Kidney epithelial cell (primary cell): Measurements from ENCODE around the gene DCTN4. TPM values are rescaled to one million over a fixed set of nuclear protein-coding genes. Genes with fewer than 3 reads are reported as not detected.
A peak's percentile ranks its signal among the peaks of the same experiment; 100 is the strongest.

ENCODE experiments used
- DNase-seq: peaks from one replicate; pipeline ENCODE4 v3.0.0-alpha.2; 2010; ENCODE audit warnings: low read depth
- H3K27me3 ChIP-seq: 2 replicates; pipeline ENCODE4 v1.6.0; 2011; ENCODE audit warnings: low read length; ENCODE audit not compliant: control insufficient read depth, insufficient read depth
- H3K36me3 ChIP-seq: 2 replicates; pipeline ENCODE4 v1.5.1; 2011; ENCODE audit warnings: low read length; ENCODE audit not compliant: control insufficient read depth, insufficient read depth
- H3K4me3 ChIP-seq: 2 replicates; pipeline ENCODE4 v1.5.1; 2011; ENCODE audit warnings: low read depth, mild to moderate bottlenecking, control low read depth, low read length
- total RNA-seq: library from RNA; depleted of rRNA; stranded (reverse); fragments of >200 nt; gene quantifications from 2 replicates; pipeline ENCODE4 v1.2.3, GENCODE V29; 2015
- TF ChIP-seq, protein P1 (sequence below): IDR thresholded peaks from 2 replicates; pipeline ENCODE4 v1.5.1; 2011; ENCODE audit warnings: mild to moderate bottlenecking, moderate library complexity, low read length, control low read depth, inconsistent platforms; ENCODE audit not compliant: insufficient read depth, poor library complexity, severe bottlenecking

The DCTN4 gene
- total RNA-seq, 1 donor from 2014 or later, result 54.0 TPM

DNA sequence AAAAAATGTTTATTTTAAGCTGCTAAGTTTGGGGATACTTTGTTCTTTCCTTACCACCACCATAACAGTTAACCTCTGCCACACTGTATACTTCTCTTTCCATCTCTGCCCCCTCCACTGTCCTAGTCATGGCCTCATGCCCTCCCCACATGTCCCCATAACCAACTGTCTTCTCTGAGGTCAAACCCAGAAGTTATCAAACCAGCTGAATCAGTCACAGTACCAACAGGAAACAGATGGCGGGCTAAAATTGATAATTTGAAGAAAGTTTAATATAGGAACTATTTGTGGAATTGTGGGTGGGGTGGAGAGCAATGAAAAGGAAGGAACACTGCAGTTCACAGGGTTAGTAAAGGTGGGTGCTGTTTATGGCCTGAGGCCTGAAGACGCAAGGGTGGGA, 5.7 kb upstream of the DCTN4 start:
- Histone ChIP-seq H3K27me3 (no peaks in the 10 kb centered on the region), H3K36me3 (no peaks in the 10 kb centered on the region), H3K4me3 (no peak overlapping the region)
- no peak for DNase-seq
- TF ChIP-seq, protein P1, sequence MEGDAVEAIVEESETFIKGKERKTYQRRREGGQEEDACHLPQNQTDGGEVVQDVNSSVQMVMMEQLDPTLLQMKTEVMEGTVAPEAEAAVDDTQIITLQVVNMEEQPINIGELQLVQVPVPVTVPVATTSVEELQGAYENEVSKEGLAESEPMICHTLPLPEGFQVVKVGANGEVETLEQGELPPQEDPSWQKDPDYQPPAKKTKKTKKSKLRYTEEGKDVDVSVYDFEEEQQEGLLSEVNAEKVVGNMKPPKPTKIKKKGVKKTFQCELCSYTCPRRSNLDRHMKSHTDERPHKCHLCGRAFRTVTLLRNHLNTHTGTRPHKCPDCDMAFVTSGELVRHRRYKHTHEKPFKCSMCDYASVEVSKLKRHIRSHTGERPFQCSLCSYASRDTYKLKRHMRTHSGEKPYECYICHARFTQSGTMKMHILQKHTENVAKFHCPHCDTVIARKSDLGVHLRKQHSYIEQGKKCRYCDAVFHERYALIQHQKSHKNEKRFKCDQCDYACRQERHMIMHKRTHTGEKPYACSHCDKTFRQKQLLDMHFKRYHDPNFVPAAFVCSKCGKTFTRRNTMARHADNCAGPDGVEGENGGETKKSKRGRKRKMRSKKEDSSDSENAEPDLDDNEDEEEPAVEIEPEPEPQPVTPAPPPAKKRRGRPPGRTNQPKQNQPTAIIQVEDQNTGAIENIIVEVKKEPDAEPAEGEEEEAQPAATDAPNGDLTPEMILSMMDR, result no peak

DNA sequence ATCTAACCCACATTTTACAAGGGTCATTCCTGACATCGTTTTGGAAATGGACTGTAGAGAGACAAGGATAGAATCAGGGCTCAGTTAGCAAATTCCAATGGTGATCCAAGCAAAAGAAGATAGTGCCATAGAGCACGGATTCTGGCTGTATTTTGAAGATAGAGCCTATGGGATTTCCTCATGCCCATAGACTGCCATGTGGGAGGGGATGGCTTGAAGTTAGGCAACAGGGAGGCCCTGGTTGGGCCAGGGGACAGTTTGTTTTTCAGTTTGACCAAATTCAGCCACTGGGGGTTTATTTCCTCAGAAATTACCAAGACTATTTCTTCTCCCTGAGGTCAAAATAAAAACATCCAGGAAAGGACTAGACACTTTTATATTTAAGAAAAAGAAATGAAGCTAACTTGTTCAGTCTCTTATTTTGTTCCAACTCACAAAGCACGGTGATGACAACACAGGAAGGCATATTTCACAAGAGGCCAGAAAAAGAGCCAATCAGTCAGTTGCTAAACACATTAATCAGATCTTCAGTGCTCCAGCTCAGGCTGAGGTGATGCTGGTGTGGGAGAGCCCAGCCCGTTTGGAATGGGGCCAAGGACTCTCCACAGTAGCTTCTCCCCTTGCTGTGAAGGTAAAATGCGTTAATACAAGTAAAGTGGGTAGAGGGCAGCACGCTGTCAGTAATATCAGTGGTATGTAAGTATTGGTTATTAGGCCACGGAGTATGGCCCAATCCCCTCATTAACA, 4.4 kb upstream of the DCTN4 start:
- Histone ChIP-seq H3K27me3 (no peaks in the 10 kb centered on the region), H3K36me3 (no peaks in the 10 kb centered on the region), H3K4me3 (no peak overlapping the region)
- TF ChIP-seq, protein P1, result no peak
- DNase-seq, result peak; percentile 79

DNA sequence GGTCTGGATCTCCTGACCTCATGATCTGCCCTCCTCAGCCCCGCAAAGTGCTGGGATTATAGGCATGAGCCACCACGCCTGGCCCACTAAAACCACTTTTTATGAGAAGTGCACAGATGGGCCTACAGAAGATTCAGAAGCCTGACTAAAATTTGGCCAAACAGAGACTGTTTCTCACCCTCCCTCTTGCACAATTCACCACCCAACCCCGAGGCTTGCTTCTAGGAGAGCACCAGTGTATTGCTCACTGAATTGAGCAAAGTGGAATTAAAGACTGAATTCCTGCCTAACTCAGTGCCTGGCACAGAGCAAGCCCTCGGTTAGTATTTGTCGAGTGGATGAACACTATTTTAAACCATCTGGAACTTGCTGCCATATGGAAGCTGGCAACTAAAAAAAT, 3.4 kb upstream of the DCTN4 start:
- no peaks in the 10 kb centered on the region for H3K36me3 ChIP-seq
- TF ChIP-seq, protein P1, result no peak
- no peaks in the 10 kb centered on the region for H3K27me3 ChIP-seq
- DNase-seq, result no peak
- H3K4me3 ChIP-seq, result no peak overlapping the region

DNA sequence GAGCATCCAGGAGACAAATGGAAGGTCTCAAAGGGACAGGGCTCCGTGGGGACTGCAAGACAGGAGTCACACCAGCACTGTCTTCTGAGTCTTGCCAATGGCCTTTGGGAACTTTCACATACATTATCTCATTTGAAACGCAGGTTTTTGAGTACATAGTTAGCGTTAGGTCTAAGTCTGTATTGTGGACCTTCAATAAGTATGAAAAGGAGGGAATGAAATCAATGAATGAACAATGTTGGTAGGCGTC, 442 bp upstream of the DCTN4 start:
- no peak for DNase-seq
- H3K36me3 ChIP-seq, result peaks cover 1% of the 10 kb centered on the region
- TF ChIP-seq, protein P1, result no peak
- no peaks in the 10 kb centered on the region for H3K27me3 ChIP-seq
- H3K4me3 ChIP-seq, result peak overlapping the region; percentile 77

DNA sequence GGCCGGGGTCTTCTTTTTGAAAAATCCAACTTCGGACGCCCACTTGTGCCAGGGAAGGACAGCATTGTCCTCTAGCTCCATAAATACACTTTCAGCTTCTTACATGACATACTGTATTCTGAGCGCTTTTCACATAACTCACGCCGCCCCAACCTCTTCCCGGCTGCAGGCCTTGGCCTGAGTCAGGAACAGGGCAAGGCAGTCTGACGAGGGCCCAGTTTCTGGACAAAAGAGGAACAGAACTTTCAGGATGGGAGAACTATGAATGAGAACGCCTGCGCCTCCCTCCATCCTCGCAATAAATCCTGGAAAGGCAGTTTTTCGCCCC, 650 bp downstream of the DCTN4 start:
- Histone ChIP-seq H3K4me3 (peak overlapping the region; percentile 77), H3K27me3 (no peaks in the 10 kb centered on the region), H3K36me3 (peaks cover 3% of the 10 kb centered on the region)
- TF ChIP-seq, protein P1, result no peak
- DNase-seq, result no peak

DNA sequence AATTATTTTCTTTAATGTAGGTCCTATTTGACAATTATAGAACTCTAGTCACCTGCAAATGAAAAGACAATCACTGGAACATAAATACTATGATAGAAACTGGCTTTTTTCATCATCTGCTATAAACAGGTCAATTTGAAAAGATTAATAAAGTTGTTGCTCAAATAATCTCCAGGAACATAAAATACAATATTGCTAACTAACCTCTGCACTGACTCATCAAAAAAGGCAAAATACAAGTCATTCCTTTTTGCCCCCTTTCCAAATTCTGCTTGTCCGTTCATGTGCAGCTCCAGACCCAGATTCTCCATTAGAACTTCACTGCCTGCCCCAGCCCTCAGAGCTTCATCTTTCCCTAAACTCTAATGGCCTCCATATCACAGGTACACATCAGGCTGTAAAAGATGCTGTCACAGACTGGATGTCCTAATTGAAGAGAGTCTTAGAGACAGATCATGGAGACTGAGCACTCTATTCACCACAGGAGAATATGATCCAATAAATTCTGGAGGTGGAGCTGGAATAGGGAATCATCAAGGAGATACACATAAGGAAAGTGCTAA, 1.6 kb downstream of the DCTN4 start:
- H3K36me3 ChIP-seq, result peaks cover 3% of the 10 kb centered on the region
- peak overlapping the region; percentile 9 for H3K4me3 ChIP-seq
- DNase-seq, result no peak
- TF ChIP-seq, protein P1, result no peak
- H3K27me3 ChIP-seq, result no peaks in the 10 kb centered on the region
